Urothelium cell line (cell line): Measurements from ENCODE around the gene PHAF1.

Source experiments
- DNase-seq: peaks from one replicate; pipeline ENCODE4 v3.0.0; 2011; ENCODE audit warnings: low spot score, mixed read lengths
- FAIRE-seq: peaks from 2 replicates; lab custom pipeline; 2011; peaks lifted over from hg19 to GRCh38; lab: Jason Lieb, UNC

PHAF1 gene

DNA sequence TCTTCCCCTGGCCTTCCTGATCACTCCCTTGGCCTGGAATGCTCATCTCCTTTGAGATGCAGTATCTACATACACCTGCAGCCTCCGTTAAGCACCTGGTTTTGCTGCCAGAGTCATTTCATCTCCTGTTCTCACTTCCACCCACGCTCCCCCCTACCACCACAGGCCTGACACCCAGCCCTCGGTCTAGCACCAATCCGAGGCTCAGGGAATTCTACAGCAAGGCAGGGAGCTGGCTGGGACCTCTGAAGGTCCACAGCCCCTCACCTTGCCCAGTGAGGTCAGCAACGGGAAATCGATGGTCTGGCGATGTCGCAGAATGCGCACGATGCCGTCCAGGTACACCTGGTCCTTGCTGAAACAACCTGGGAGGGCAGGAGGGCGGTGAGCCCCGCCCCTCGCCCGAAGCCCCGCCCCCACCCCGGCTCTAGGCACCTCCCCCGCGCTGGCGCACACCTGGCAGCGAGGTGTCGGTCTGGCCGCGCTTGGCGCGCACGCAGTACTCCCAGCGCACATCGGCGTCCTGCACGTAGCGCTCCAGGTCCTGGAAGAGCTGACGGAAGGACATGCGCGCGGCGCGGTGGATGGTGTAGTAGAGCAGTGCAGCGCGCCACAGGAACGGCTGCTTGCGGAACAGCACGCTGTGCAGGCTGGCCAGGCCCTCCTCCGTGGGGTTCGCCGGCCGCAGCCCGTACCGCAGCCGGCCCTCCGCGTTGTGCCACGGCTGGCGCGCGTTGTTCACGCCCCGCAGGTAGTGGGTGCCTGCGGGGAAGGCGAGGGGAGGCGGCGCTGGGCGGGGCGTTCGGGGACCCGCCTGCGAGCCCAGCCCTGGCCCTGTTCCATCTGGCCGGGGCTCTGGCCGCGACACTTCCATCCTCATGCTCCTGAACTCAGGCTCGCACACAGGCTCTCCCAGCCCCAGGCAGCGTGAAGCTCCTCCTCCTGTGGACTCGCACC, 68.3 kb downstream of the PHAF1 start:
- DNase-seq (no peak), FAIRE-seq (no peak)

DNA sequence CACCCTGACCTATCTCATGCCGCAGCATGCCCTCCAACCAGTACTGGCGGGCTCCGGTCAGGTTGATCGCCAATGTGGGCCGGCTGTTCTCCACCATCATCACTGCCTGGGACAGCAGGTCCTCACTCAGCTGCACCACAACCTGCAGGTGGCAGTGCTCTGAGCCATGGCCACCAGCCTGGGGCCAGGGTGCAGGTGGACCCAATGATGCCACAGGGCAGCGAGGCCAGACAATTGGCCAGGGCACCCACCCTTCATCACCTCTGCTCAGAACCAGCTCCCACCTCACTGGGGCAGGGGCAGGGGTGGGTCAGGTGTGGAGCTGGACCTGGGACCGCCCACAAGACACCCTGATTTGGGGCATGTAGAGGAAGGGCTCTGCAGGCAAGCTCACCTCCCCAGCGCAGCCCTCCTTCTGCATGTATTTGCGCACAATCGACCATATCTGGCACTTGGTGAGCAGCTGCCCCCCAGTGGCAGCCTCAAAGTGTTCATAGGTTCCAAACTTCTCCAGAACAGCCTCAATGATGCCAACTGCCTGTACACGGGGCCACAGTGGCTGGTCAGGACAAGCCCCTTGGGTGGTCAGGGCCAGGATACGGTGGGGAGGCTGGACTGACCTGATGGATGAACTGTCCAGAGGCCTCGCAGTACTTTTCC, 69.8 kb downstream of the PHAF1 start:
- DNase-seq = no peak

DNA sequence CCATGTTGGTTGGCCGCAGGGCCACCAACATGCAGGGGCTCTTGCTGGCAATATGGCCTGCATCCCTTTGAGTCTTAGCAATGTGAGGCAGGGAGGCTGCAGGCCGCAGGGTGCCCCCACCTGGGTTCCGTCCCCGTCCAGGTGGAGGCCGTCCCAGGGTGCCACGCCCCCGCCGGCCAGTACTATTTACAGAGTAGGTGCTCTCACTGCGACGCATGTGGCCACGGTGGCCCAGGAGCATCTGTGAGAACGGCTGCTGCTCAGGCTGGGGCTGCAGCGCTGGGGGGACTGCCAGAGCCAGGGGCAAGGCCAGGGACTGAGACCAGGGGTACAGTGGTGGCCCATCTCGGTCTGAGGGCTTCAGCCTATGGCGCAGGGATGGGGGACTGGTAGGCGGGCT, 70.4 kb downstream of the PHAF1 start:
- FAIRE-seq = no peak
- DNase-seq = no peak

More for the DNA sequence above, 69.8 kb downstream of the PHAF1 start:
- FAIRE-seq = no peak

GRCh38 chr16:67181346-67181745, 71.6 kb downstream of the PHAF1 start:
- FAIRE-seq (no peak), DNase-seq (no peak)

GRCh38 chr16:67182288-67182687, 72.5 kb downstream of the PHAF1 start:
- FAIRE-seq (no peak), DNase-seq (no peak)

GRCh38 chr16:67183284-67183626, 73.5 kb downstream of the PHAF1 start:
- DNase-seq (no peak), FAIRE-seq (no peak)

GRCh38 chr16:67183627-67184452, 74.1 kb downstream of the PHAF1 start, which contains the start of gene MATCAP1:
Gene MATCAP1, minus strand, starts transcription at chr16:67183963. Its CDS starts 3,353 bp downstream, at chr16:67180610.
- FAIRE-seq = peak; percentile 98
- peak; percentile 99 for DNase-seq

DNA sequence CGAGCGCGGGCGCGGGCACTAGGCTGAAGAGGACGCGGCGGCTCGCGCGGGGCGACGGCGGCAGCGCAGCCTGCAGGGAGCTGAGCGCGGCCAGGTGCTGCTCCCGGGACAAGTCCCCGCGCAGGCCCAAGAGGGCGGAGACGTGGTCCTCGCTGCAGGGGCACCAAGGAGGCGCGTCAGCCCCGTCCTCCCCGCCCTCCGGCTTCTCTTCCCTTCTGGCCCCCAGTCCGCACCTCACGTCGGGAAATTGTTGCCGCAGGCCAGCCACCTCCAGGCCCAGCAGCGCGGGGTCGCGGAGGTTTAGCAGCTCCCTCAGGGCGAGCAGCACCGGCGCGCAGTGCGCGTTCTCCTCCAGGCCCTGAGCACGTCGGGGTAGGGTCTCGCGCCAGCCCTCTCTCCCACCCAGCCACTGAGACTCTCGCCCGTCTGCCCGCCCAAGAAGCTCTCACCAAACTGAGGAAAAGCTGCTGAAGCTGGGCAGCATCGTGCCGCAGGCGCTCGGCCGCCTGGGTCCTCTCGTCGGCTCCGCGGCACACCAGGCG, 74.8 kb downstream of the PHAF1 start:
- FAIRE-seq = peak; percentile 23
- DNase-seq = peak; percentile 59

DNA sequence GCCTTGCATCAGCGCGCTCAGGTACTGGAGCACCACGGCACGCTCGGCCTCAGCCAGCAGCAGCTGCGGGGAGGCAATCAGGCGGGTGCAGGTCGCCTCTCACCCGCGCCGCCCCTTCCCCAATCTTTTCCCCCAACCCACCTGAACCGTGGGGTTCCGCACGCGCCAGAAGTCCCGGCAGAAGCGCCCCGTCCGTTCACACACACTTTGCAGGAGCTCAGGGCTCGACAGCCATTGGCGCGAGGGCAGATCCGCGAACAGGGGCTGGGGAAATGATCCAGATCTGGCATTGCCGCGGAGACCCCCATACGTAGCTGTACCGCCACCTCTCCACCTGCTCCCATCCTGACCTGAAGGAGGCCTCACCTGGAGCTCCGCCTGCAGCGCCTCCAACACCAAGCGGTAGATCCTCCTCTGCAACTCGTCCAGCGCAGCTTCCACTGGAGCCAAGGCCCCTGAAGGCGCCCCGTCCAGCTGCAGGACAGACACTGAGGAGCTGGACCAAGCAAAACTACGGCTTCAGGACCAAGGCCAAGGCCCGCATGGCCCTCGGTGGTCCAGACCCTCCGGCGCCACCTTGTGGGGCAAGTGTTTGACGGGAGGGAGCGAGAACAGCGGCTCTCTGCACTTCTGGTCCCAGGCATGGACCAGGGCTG, 75.4 kb downstream of the PHAF1 start:
- FAIRE-seq (peak; percentile 96), DNase-seq (peak; percentile 81)

DNA sequence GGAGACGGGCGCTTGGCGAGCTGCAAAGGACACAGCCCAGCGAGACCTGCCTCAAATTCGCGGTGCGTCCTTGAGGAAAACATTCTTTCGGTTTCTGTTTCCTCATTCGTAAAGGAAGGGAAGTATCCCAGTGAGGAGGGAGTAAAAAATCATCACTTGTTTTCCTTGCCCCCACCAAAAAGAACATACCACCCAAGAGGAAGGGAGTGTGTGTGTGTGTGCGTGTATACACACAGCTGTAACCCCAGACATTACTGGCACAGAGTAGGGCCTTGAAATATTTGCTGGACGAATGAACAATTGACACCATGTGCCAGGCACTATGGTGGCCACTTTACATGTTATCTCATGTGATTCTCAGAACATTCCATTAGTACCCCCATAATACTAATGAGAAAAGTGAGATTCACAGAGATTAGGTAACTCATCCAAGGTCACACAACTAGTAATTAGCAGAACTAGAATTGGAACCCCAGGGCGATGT, 76.0 kb downstream of the PHAF1 start:
- FAIRE-seq = no peak
- DNase-seq = no peak

DNA sequence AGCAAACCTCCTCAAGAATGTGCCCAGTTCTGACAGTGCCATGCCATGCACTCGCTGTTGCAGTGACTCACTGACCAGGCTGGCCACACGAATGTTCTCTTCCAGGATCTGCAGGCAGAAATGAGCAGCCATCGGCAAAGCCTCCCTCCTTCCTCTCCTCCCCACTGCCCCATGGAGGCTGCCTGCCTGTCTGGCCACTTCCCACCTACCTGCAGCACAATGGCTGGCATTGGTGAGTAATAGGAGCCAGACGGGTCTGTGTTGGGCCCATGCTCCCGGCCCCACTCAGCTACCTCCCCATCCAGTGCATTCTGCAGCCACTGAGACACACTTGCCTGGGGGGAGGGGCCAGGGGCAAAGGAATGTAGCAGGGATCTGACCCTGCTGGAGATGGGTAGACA, 76.8 kb downstream of the PHAF1 start:
- FAIRE-seq (no peak), DNase-seq (no peak)

DNA sequence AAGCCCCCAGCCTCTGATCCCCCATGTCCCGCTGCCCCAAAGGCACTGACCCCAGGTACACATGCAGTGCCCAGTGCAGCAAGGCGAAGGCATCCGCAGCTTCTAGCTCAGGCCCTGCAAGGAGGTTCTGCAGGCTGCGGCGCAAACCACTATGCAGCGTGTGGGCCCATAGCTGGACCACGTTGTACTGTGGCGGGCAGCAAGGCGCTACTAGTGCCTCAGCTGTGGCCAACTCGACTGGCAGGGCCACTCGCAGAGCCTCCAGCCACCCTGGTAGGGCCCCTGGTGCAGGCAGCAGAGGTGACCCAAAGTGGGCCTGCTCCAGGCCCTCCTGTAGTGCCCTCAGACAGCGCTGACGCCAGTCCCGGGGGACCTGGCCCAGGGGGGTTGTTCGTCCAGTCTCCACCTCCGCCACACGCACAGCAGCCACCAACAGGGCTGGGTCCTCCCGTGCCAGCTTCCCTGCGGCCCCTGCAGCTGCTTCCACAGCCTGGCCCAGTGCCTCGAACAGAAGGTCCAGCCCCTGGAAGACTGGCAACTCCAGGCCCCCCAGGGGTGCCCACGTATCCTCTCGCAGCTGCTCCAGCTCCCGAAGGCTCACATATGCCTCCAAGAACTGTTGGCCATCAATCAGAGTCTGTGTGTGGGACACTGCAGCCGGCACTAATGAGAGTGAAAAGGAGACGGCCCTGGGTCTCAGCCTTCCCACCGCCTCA, 77.6 kb downstream of the PHAF1 start:
- no peak for FAIRE-seq
- DNase-seq = no peak

GRCh38 chr16:67188323-67188722, 78.6 kb downstream of the PHAF1 start:
- no peak for DNase-seq
- no peak for FAIRE-seq

- DNase-seq (no peak), FAIRE-seq (no peak)
These were observed 79.1 kb downstream of the PHAF1 start for GRCh38 chr16:67188798-67189197.

DNA sequence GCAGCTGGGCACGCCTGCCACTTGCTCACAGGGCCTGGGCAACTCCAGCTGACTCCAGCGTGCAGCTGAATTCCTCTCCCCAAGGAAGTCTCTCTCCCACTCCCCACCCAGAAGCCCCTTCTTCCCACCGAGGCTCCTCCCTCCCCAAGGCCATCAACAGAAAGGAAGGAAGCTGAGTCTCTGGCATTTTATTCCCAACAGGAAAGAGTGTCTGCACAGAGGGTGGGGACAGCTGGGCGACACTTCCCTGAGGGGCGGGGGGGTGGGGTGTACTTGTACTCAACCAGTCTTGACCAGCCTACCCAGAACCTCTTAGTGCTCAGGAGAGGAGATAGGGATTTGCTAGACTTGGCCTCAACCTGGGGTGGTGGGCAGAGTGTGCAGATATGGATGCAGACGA, 80.3 kb downstream of the PHAF1 start, which contains the start of gene EXOC3L1:
TSS of gene EXOC3L1 (minus strand) at position 96 of the 400 bp plus-strand sequence. CDS start 460 bp downstream, outside the sequence.
- DNase-seq = no peak
- no peak for FAIRE-seq

GRCh38 chr16:67190448-67191399, 81.0 kb downstream of the PHAF1 start:
- no peak for DNase-seq
- no peak for FAIRE-seq

DNA sequence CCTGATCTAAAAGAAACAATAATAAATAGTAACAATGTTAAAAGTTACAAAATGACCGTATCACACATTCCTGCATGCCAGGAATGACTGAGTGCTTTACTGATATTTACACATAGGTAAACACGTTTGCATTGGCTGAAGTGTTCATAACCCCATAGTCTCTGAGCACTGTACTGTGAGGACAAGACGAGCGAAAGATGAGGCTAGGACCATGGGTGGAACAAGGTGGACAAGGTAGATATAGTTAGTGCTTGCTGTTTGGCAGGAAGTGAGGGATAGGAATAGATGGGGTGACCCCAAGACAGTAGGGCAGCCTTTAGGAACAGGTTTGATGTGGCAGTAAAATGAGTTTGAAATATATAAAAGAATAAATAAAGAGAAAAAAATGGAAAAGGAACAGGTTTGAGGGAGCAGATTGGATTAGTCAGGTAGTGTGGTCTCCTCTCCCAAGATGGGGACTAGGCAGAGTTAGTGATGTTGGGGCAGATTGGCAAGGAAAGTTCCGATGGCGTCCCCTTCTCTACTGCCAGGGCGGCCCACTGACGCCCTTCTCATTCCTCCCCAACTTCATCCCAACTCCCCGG, 81.8 kb downstream of the PHAF1 start:
- no peak for FAIRE-seq

More for the DNA sequence above, 81.8 kb downstream of the PHAF1 start:
- DNase-seq = no peak
